ENCODE results near the gene SCYGR1. TPM values are rescaled to one million over a fixed set of nuclear protein-coding genes. Genes with fewer than 3 reads are reported as not detected.

The SCYGR1 gene
- total RNA-seq, 2 experiments from 2014 or later: not detected

- Mint-ChIP-seq H3K4me3 (no peak overlapping the region), H3K9me3 (no peaks in the 10 kb centered on the region), H3K4me1 (ENCODE audit: low read depth) (no peaks in the 10 kb centered on the region), H3K36me3 (ENCODE audit: low read depth) (no peaks in the 10 kb centered on the region), H3K27me3 (peaks cover 5% of the 10 kb centered on the region), H3K27ac (no peak overlapping the region)
- CTCF ChIA-PET: interaction anchor here (0.6 to 0.8 kb wide), 2 partner anchors 13 to 462 kb away, joined by 3 to 4 read pairs; no protein-coding TSS in a partner anchor
- Histone ChIP-seq H3K4me3 (ENCODE audit: low read length) (no peak overlapping the region), H3K9me3 (ENCODE audit: control insufficient read depth in 1 of 2, insufficient read depth in 1 of 2, low read length in 2 of 2) (no peaks in the 10 kb centered on the region), H3K27me3 (ENCODE audit: control insufficient read depth in 1 of 2, insufficient read depth in 2 of 2, low read length in 2 of 2) (no peaks in the 10 kb centered on the region), H3K36me3 (ENCODE audit: insufficient read depth, low read length) (no peaks in the 10 kb centered on the region), H3K4me1 (ENCODE audit: insufficient read depth, low read length) (no peaks in the 10 kb centered on the region), H3K27ac (ENCODE audit: low read depth in 1 of 2, low read length in 2 of 2) (no peak overlapping the region)
- ATAC-seq (ENCODE audit: poor library complexity): no peak
- TF ChIP-seq CTCF (IDR thresholded peaks at IDR 0.05): no peak
- intact Hi-C loops (cut with DNase I, micrococcal nuclease): no loop called here
- POLR2A ChIA-PET: no interaction called here
- DNase-seq: no peak
These were observed 14.4 kb downstream of the SCYGR1 start for GRCh38 chr2:227373389-227373788.

DNA sequence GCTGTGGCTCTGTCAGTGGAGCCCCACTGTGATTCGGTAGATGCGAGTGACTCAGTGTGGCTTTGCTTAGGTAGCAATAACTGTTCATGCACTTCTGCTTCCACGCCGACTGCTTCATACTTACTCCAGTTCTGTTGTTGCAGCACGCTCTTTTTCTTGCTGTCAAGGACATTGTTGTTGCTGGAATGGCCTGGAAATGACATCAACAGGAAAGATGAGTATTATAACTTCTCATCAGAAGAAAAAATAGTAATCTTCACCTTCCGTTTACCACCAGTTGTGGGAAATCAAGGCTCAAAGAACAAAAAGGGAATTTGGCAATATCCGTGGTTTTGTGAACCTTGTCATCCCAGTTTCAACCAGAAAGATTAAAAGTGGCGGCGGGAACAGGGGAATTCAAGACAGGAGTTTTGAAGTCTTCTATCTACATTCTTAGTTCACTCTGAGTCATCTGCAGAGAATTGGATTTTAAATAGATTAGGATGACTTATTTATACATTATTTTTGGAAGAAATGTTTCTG, 16.9 kb downstream of the SCYGR1 start:
- no peak overlapping the region for H3K27ac Mint-ChIP-seq
- Histone ChIP-seq H3K4me1 (ENCODE audit: insufficient read depth, low read length) (no peaks in the 10 kb centered on the region), H3K9me3 (ENCODE audit: control insufficient read depth in 1 of 2, insufficient read depth in 1 of 2, low read length in 2 of 2) (no peaks in the 10 kb centered on the region), H3K27ac (ENCODE audit: low read depth in 1 of 2, low read length in 2 of 2) (no peak overlapping the region), H3K36me3 (ENCODE audit: insufficient read depth, low read length) (no peaks in the 10 kb centered on the region), H3K4me3 (ENCODE audit: low read length) (no peak overlapping the region), H3K27me3 (ENCODE audit: control insufficient read depth in 1 of 2, insufficient read depth in 2 of 2, low read length in 2 of 2) (no peaks in the 10 kb centered on the region)
- no peak overlapping the region for H3K4me3 Mint-ChIP-seq
- TF ChIP-seq CTCF (IDR thresholded peaks at IDR 0.05): no peak
- DNase-seq (peak in 3 of 14 experiments; percentile 1 to 72 (median 60)), ATAC-seq (ENCODE audit: poor library complexity) (no peak)
- intact Hi-C loops (cut with DNase I, micrococcal nuclease): no loop called here
- ChIA-PET POLR2A (no interaction called here), CTCF (no interaction called here)
- no peaks in the 10 kb centered on the region for H3K9me3 Mint-ChIP-seq
- H3K27me3 Mint-ChIP-seq: no peaks in the 10 kb centered on the region
- no peaks in the 10 kb centered on the region for H3K4me1 Mint-ChIP-seq (ENCODE audit: low read depth)
- no peaks in the 10 kb centered on the region for H3K36me3 Mint-ChIP-seq (ENCODE audit: low read depth)

DNA sequence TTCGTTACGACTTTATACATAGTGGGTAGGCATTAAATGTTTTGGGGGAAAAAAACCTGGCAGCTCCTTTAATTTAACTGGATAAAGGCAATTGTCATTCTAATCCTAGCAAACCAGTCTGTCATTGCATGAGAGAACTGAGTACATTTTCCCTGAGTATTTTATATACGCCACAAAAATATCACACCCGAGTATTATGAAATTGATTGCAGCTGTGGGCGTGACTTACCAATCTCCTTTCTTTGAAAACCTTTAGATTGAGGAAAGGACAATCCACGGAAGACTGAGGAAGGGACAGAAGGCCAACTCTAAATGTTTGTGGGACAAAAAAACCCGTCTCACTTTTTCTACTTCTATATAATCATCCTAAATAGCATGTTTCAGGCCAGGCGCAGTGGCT, 17.7 kb downstream of the SCYGR1 start:
- H3K27me3 ChIP-seq (ENCODE audit: control insufficient read depth in 1 of 2, insufficient read depth in 2 of 2, low read length in 2 of 2): no peaks in the 10 kb centered on the region
- Mint-ChIP-seq H3K4me1 (ENCODE audit: low read depth) (no peaks in the 10 kb centered on the region), H3K9me3 (no peaks in the 10 kb centered on the region), H3K36me3 (ENCODE audit: low read depth) (no peaks in the 10 kb centered on the region), H3K4me3 (no peak overlapping the region), H3K27me3 (no peaks in the 10 kb centered on the region), H3K27ac (no peak overlapping the region)
- no peak for ATAC-seq (ENCODE audit: poor library complexity)
- intact Hi-C loops (cut with DNase I, micrococcal nuclease): no loop called here
- DNase-seq: no peak
- no peak overlapping the region for H3K4me3 ChIP-seq (ENCODE audit: low read length)
- no peaks in the 10 kb centered on the region for H3K36me3 ChIP-seq (ENCODE audit: insufficient read depth, low read length)
- H3K27ac ChIP-seq (ENCODE audit: low read depth in 1 of 2, low read length in 2 of 2): no peak overlapping the region
- no peaks in the 10 kb centered on the region for H3K4me1 ChIP-seq (ENCODE audit: insufficient read depth, low read length)
- CTCF ChIA-PET: no interaction called here
- no peak for TF ChIP-seq CTCF (IDR thresholded peaks at IDR 0.05)
- H3K9me3 ChIP-seq (ENCODE audit: control insufficient read depth in 1 of 2, insufficient read depth in 1 of 2, low read length in 2 of 2): no peaks in the 10 kb centered on the region
- POLR2A ChIA-PET: no interaction called here

Measured in CD4-positive, alpha-beta T cell (primary cell).